Stomach (tissue), 4 donors: ENCODE data around the gene PLEKHA6.

ENCODE experiments used
- CTCF ChIP-seq, 7 experiments: fragments of 450-650 bp in 4 of 7; fragments of 200-600 bp in 3 of 7; sonication (generic) in 3 of 7; IDR thresholded peaks; one replicate each; pipeline ENCODE4 v1.5.1; 2016 to 2019; ENCODE audit warnings: antibody characterized with exemption in 7 of 7, control low read depth in 2 of 7, mild to moderate bottlenecking in 1 of 7
- POLR2A ChIP-seq, 4 donors: fragments of 450-650 bp; IDR thresholded peaks; one replicate each; pipeline ENCODE4 v1.6.1; 2016; ENCODE audit warnings: antibody characterized with exemption in 4 of 4, control low read depth in 2 of 4, mild to moderate bottlenecking in 1 of 4, moderate library complexity in 1 of 4

- no peak for TF ChIP-seq CTCF (IDR thresholded peaks at IDR 0.05)
- no peak for TF ChIP-seq POLR2A (IDR thresholded peaks at IDR 0.05)
Observed at GRCh38 chr1:204271970-204272369, 87.8 kb downstream of the PLEKHA6 start.
